ENCODE measurements around the gene PRR16.

The PRR16 gene

GRCh38 chr5:120532835-120533234 lies 68.7 kb downstream of the PRR16 start:
- DNase-seq (ENCODE audit: extremely low spot score), result peak; percentile 35
- ChIA-PET CTCF (no interaction called here), POLR2A (no interaction called here)
- TF ChIP-seq ZNF384 (IDR thresholded peaks at IDR 0.05) (no peak), SUZ12 (IDR thresholded peaks at IDR 0.05) (no peak), FOXK2 (IDR thresholded peaks at IDR 0.05) (no peak), PKNOX1 (IDR thresholded peaks at IDR 0.05) (no peak), CTBP1 (IDR thresholded peaks at IDR 0.05; ENCODE audit: borderline replicate concordance) (no peak), TARDBP (IDR thresholded peaks at IDR 0.05) (no peak), HDGF (IDR thresholded peaks at IDR 0.05; ENCODE audit: borderline replicate concordance) (no peak), BHLHE40 (IDR thresholded peaks at IDR 0.05; ENCODE audit: borderline replicate concordance) (no peak), LEF1 (IDR thresholded peaks at IDR 0.05; ENCODE audit: borderline replicate concordance) (no peak), ELF4 (IDR thresholded peaks at IDR 0.05) (no peak), L3MBTL2 (conservative IDR thresholded peaks at IDR 0.05) (no peak)

DNA sequence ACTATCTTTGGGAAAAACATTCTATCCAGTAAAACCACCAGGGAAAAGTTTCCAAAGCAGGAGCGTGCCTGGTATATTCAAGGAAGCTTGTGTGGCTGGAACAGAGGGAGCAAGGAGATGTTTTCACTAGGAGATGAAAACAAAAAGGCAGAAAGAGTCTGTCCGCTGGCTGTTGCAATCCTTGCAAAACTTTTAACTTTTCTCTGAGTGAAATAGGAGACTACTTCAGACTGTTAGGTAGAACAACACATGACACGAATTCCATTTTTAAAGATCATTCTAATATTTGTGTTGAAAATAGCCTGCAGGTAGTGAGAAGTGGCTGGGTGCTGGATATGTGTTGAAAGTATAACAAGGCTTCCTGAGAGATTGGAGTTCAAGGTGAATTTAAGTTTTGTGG lies 69.5 kb downstream of the PRR16 start:
- CTCF ChIA-PET, result no interaction called here
- TF ChIP-seq TARDBP (IDR thresholded peaks at IDR 0.05) (no peak), ZNF384 (IDR thresholded peaks at IDR 0.05) (no peak), L3MBTL2 (conservative IDR thresholded peaks at IDR 0.05) (no peak), FOXA1 (IDR thresholded peaks at IDR 0.05) (no peak), SP1 (IDR thresholded peaks at IDR 0.05) (no peak), ELF4 (IDR thresholded peaks at IDR 0.05) (no peak), FOXK2 (IDR thresholded peaks at IDR 0.05) (no peak), LEF1 (IDR thresholded peaks at IDR 0.05; ENCODE audit: borderline replicate concordance) (no peak), ARNT (IDR thresholded peaks at IDR 0.05) (no peak), SUZ12 (IDR thresholded peaks at IDR 0.05) (no peak), HDGF (IDR thresholded peaks at IDR 0.05; ENCODE audit: borderline replicate concordance) (no peak), CTBP1 (IDR thresholded peaks at IDR 0.05; ENCODE audit: borderline replicate concordance) (no peak), PKNOX1 (IDR thresholded peaks at IDR 0.05) (no peak), BHLHE40 (IDR thresholded peaks at IDR 0.05; ENCODE audit: borderline replicate concordance) (no peak), FOXM1 (IDR thresholded peaks at IDR 0.05; ENCODE audit: borderline replicate concordance) (no peak), NFRKB (IDR thresholded peaks at IDR 0.05) (no peak)
- no peak for DNase-seq (ENCODE audit: extremely low spot score)
- POLR2A ChIA-PET, result no interaction called here

- TF ChIP-seq SP1 (IDR thresholded peaks at IDR 0.05) (no peak), FOXA1 (IDR thresholded peaks at IDR 0.05) (no peak), L3MBTL2 (conservative IDR thresholded peaks at IDR 0.05) (no peak), ELF4 (IDR thresholded peaks at IDR 0.05) (no peak), ARNT (IDR thresholded peaks at IDR 0.05) (no peak), FOXM1 (IDR thresholded peaks at IDR 0.05; ENCODE audit: borderline replicate concordance) (no peak), HDGF (IDR thresholded peaks at IDR 0.05; ENCODE audit: borderline replicate concordance) (no peak), CTBP1 (IDR thresholded peaks at IDR 0.05; ENCODE audit: borderline replicate concordance) (no peak), PKNOX1 (IDR thresholded peaks at IDR 0.05) (no peak), SUZ12 (IDR thresholded peaks at IDR 0.05) (no peak), BHLHE40 (IDR thresholded peaks at IDR 0.05; ENCODE audit: borderline replicate concordance) (no peak), ZNF384 (IDR thresholded peaks at IDR 0.05) (no peak), FOXK2 (IDR thresholded peaks at IDR 0.05) (no peak), NFRKB (IDR thresholded peaks at IDR 0.05) (no peak), LEF1 (IDR thresholded peaks at IDR 0.05; ENCODE audit: borderline replicate concordance) (no peak), TARDBP (IDR thresholded peaks at IDR 0.05) (no peak)
- ChIA-PET CTCF (no interaction called here), POLR2A (no interaction called here)
- DNase-seq (ENCODE audit: extremely low spot score), result no peak
These were observed 71.8 kb downstream of the PRR16 start for GRCh38 chr5:120535900-120536299.

- TF ChIP-seq TARDBP (IDR thresholded peaks at IDR 0.05) (no peak), HDGF (IDR thresholded peaks at IDR 0.05; ENCODE audit: borderline replicate concordance) (no peak), BHLHE40 (IDR thresholded peaks at IDR 0.05; ENCODE audit: borderline replicate concordance) (no peak), CTBP1 (IDR thresholded peaks at IDR 0.05; ENCODE audit: borderline replicate concordance) (no peak), PKNOX1 (IDR thresholded peaks at IDR 0.05) (no peak), ARNT (IDR thresholded peaks at IDR 0.05) (no peak), FOXM1 (IDR thresholded peaks at IDR 0.05; ENCODE audit: borderline replicate concordance) (no peak), L3MBTL2 (conservative IDR thresholded peaks at IDR 0.05) (no peak), LEF1 (IDR thresholded peaks at IDR 0.05; ENCODE audit: borderline replicate concordance) (no peak)
- no peak for DNase-seq (ENCODE audit: extremely low spot score)
- POLR2A ChIA-PET, result no interaction called here
- CTCF ChIA-PET, result no interaction called here
These were observed 74.0 kb downstream of the PRR16 start for GRCh38 chr5:120538149-120538548.

GRCh38 chr5:120538644-120539043 lies 74.5 kb downstream of the PRR16 start:
- no peak for TF ChIP-seq SUZ12 (IDR thresholded peaks at IDR 0.05)
- TF ChIP-seq TARDBP (IDR thresholded peaks at IDR 0.05), result no peak
- no peak for TF ChIP-seq PKNOX1 (IDR thresholded peaks at IDR 0.05)
- TF ChIP-seq FOXA1 (IDR thresholded peaks at IDR 0.05), result no peak
- no peak for TF ChIP-seq CTBP1 (IDR thresholded peaks at IDR 0.05; ENCODE audit: borderline replicate concordance)
- no peak for TF ChIP-seq ARNT (IDR thresholded peaks at IDR 0.05)
- no peak for TF ChIP-seq ELF4 (IDR thresholded peaks at IDR 0.05)
- TF ChIP-seq L3MBTL2 (conservative IDR thresholded peaks at IDR 0.05), result no peak
- TF ChIP-seq FOXK2 (IDR thresholded peaks at IDR 0.05), result no peak
- TF ChIP-seq FOXM1 (IDR thresholded peaks at IDR 0.05; ENCODE audit: borderline replicate concordance), result no peak
- TF ChIP-seq ZNF384 (IDR thresholded peaks at IDR 0.05), result no peak
- TF ChIP-seq SP1 (IDR thresholded peaks at IDR 0.05), result no peak
- TF ChIP-seq HDGF (IDR thresholded peaks at IDR 0.05; ENCODE audit: borderline replicate concordance), result no peak
- TF ChIP-seq LEF1 (IDR thresholded peaks at IDR 0.05; ENCODE audit: borderline replicate concordance), result no peak
- no peak for DNase-seq (ENCODE audit: extremely low spot score)
- CTCF ChIA-PET, result no interaction called here
- POLR2A ChIA-PET, result no interaction called here

Measured in HEK293T (cell line).